Left ventricle myocardium inferior (tissue), 1 donor: ENCODE results near the gene NUBPL. TPM values are rescaled to one million over a fixed set of nuclear protein-coding genes. Genes with fewer than 3 reads are reported as not detected.
A peak's percentile ranks its signal among the peaks of the same experiment; 100 is the strongest.

ENCODE experiments used
- DNase-seq: peaks from one replicate; pipeline ENCODE4 v3.0.0-alpha.2; 2020
- H3K27ac ChIP-seq: fragments of 200-600 bp; replicated peaks from 2 replicates; pipeline ENCODE4 v1.8.0; 2021
- H3K27me3 ChIP-seq: fragments of 200-600 bp; 2 replicates; pipeline ENCODE4 v1.8.0; 2021; ENCODE audit warnings: low read depth
- H3K36me3 ChIP-seq: fragments of 200-600 bp; 2 replicates; pipeline ENCODE4 v1.8.0; 2021
- H3K4me1 ChIP-seq: fragments of 200-600 bp; 2 replicates; pipeline ENCODE4 v1.8.0; 2021
- H3K4me3 ChIP-seq: fragments of 200-600 bp; 2 replicates; pipeline ENCODE4 v1.8.0; 2021; ENCODE audit warnings: mild to moderate bottlenecking, moderate library complexity
- H3K9me3 ChIP-seq: fragments of 200-600 bp; replicated peaks from 2 replicates; pipeline ENCODE4 v1.8.0; 2021
- intact Hi-C: fragments of 100-400 bp; cut with micrococcal nuclease; formaldehyde crosslinking; loops from one replicate; pipeline ENCODE4 v1.11.0; 2022
- total RNA-seq: library from RNA; stranded (reverse); fragmentation: NEBNext Ultra II Directional; extraction: Animal tissue kit (Norgen Biotek cat#: 25700); gene quantifications from one replicate; pipeline ENCODE4 v1.2.1, GENCODE V29; 2021
- TF ChIP-seq, protein P1 (sequence below): fragments of 200-600 bp; IDR thresholded peaks from 2 replicates; pipeline ENCODE4 v1.8.0; 2021; ENCODE audit warnings: antibody characterized with exemption, mild to moderate bottlenecking, borderline replicate concordance
- donor health status: DM: no; HTN: yes; CAD: no; lungs with severe emphysema.

Gene NUBPL
- total RNA-seq, 1 donor from 2014 or later: 32.2 TPM

DNA sequence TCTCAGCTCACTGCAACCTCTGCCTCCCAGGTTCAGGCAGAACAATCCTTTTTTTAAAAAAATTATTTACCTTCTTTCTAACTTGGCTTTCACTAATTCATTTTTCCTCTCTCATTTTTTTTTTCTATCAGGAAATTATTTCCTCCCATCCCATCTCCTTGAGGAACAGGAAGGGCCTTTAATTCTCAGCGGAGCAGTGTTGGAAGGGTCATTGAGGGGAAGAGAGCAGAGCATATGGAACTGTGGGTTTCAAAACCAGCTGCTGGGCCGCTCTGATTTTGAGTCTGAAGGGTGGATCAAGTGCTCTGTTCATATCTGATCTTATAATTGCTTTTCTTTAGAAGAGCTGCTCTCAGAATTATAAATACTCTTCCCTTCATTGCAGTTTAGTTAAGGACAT is 29.0 kb downstream of the NUBPL start:
- Histone ChIP-seq H3K36me3 (no peaks in the 10 kb centered on the region), H3K4me1 (peaks cover 14% of the 10 kb centered on the region), H3K9me3 (no peaks in the 10 kb centered on the region), H3K27me3 (no peaks in the 10 kb centered on the region), H3K4me3 (no peak overlapping the region), H3K27ac (peak overlapping the region; percentile 31)
- TF ChIP-seq, protein P1, sequence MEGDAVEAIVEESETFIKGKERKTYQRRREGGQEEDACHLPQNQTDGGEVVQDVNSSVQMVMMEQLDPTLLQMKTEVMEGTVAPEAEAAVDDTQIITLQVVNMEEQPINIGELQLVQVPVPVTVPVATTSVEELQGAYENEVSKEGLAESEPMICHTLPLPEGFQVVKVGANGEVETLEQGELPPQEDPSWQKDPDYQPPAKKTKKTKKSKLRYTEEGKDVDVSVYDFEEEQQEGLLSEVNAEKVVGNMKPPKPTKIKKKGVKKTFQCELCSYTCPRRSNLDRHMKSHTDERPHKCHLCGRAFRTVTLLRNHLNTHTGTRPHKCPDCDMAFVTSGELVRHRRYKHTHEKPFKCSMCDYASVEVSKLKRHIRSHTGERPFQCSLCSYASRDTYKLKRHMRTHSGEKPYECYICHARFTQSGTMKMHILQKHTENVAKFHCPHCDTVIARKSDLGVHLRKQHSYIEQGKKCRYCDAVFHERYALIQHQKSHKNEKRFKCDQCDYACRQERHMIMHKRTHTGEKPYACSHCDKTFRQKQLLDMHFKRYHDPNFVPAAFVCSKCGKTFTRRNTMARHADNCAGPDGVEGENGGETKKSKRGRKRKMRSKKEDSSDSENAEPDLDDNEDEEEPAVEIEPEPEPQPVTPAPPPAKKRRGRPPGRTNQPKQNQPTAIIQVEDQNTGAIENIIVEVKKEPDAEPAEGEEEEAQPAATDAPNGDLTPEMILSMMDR: no peak
- intact Hi-C loops: no loop called here
- no peak for DNase-seq

DNA sequence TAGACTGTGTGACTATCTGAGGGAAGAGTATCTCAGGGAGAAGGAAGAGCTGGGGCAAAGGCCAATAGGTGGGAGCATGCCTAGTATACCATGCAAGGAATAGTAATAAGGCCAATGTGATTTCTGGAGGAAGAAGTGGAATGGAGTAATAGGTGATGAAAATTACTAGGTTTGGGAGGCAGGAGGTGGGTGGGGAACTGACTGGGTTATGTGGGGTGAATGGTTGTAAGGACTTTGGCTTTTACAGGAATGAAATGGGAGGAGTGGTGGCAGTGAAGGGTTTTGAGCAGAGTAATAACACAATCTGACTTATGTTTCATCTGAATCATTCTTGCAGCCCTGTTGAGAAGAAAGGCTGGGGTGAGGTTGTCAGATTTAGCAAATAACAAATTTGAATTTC is 30.9 kb downstream of the NUBPL start:
- no peak for DNase-seq
- no peak overlapping the region for H3K4me3 ChIP-seq
- H3K36me3 ChIP-seq: no peaks in the 10 kb centered on the region
- TF ChIP-seq, protein P1: no peak
- no peak overlapping the region for H3K27ac ChIP-seq
- intact Hi-C loops: no loop called here
- H3K4me1 ChIP-seq: peaks cover 14% of the 10 kb centered on the region
- H3K9me3 ChIP-seq: no peaks in the 10 kb centered on the region
- H3K27me3 ChIP-seq: no peaks in the 10 kb centered on the region

DNA sequence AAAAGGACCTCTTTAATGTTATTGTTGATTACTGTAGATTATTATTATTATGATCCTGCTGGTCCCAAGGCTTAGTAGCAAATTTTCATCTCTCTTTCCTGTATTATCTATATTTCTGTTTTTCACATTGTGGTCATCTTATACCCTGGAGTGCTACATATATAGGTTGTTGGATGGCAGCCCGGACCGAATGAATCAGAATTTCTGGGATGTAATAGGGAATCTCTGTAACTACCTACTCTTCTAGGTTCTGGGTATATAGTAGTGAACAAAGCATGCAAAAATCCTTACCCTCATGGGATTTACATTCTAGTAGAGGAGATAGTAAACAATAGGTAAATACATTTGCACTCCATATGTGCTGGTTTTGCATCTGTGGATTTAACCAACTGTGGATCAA is 31.4 kb downstream of the NUBPL start:
- Histone ChIP-seq H3K27ac (no peak overlapping the region), H3K4me3 (no peak overlapping the region), H3K36me3 (no peaks in the 10 kb centered on the region), H3K9me3 (no peaks in the 10 kb centered on the region), H3K4me1 (peaks cover 14% of the 10 kb centered on the region), H3K27me3 (no peaks in the 10 kb centered on the region)
- TF ChIP-seq, protein P1: no peak
- intact Hi-C loops: no loop called here
- no peak for DNase-seq

DNA sequence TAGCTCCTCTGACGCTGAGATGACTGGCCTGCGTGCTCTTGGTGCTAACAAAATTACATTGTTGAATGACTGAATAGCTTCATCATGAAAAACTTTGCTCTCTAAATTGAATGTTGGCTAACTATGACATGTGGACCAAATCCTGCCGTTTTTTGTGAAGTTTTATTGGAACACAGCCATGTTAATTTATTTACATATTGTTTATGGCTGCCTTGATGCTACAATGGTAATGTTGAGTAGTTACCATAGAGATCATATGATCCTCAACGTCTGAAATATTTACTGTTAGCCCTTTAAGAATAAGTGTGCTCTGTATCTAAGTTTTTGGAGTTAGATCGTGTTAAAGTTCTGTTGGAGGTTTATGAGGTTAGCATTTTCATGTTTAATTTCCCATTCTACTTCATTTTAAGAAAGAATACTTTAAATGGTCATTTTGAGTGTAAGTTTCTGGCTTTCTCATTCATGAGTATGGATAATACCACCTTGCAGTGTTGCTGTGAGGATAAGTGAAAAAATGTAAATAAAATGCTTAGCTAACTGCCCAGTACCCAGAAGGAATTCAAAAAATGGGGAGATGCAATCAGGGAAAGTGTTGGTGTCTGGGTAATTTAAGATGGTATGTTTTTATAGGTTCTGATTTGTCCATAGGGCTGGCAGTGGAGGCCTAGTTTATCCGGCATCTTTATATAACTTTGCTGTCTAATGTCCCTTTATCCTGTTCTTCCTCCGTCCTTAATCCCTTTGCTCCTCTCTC is 35.3 kb downstream of the NUBPL start:
- Histone ChIP-seq H3K27me3 (no peaks in the 10 kb centered on the region), H3K4me3 (no peak overlapping the region), H3K36me3 (peaks cover 18% of the 10 kb centered on the region), H3K27ac (no peak overlapping the region), H3K9me3 (peaks cover 5% of the 10 kb centered on the region), H3K4me1 (no peaks in the 10 kb centered on the region)
- TF ChIP-seq, protein P1: no peak
- intact Hi-C loops: no loop called here
- DNase-seq: no peak

DNA sequence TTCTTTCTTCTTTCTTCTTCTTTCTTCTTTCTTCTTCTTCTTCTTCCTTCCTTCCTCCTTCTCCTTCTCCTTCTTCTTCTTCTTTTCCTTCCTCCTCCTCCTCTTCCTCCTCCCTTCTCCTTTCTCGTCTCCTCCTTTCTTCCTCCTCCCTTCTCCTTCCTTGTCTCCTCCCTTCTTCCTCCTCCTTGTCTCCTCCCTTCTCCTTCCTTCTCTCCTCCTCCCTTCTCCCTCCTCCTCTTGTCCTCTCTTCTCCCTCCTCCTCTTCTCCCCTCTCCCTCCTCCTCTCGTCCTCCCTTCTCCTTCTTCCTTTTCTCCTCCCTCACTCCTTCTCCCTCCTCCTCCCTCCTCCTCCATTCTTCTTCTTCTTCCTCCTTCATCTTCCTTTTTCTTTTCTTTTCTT is 44.5 kb downstream of the NUBPL start:
- no peak overlapping the region for H3K4me3 ChIP-seq
- peaks cover 11% of the 10 kb centered on the region for H3K36me3 ChIP-seq

More for the DNA sequence above, 44.5 kb downstream of the NUBPL start:
- no peaks in the 10 kb centered on the region for H3K27me3 ChIP-seq
- intact Hi-C loops: no loop called here
- DNase-seq: no peak
- H3K9me3 ChIP-seq: peaks cover 5% of the 10 kb centered on the region
- H3K27ac ChIP-seq: no peak overlapping the region
- H3K4me1 ChIP-seq: no peaks in the 10 kb centered on the region
- TF ChIP-seq, protein P1: no peak
